Endothelial cell of umbilical vein (primary cell): ENCODE measurements around the gene TMEM125. TPM values are rescaled to one million over a fixed set of nuclear protein-coding genes. Genes with fewer than 3 reads are reported as not detected.

Experiments used
- BruUV-seq: library from RNA; stranded (reverse); fragments of 400-500 nt; replicated peaks from 2 replicates; lab custom pipeline; 2021; lab: Mats Ljungman, UMichigan
- CTCF ChIA-PET: fragments of 300-600, 350-600 bp; sonication (Branson Sonifier 250); formaldehyde crosslinking; loops from one replicate; lab custom pipeline; 2021; ENCODE audit warnings: antibody characterized with exemption, inconsistent platforms; lab: Charles Lee
- POLR2A ChIA-PET: fragments of 300-600, 350-600 bp; sonication (Branson Sonifier 250); formaldehyde crosslinking; loops from one replicate; lab custom pipeline; 2021; ENCODE audit warnings: antibody characterized with exemption, inconsistent platforms; lab: Charles Lee
- DNase-seq: peaks from one replicate; pipeline ENCODE4 v3.0.0-alpha.2; 2011; ENCODE audit warnings: low read depth, low spot score
- FAIRE-seq: peaks from 2 replicates; lab custom pipeline; 2011; peaks lifted over from hg19 to GRCh38; lab: Jason Lieb, UNC
- H2AFZ ChIP-seq: 2 replicates; pipeline ENCODE4 v1.6.0; 2012; ENCODE audit warnings: low read depth, low read length, control low read depth, inconsistent platforms
- H3K27ac ChIP-seq: 2 replicates; pipeline ENCODE4 v1.5.1; 2011; ENCODE audit warnings: low read depth, mild to moderate bottlenecking, control low read depth, low read length, moderate library complexity; ENCODE audit not compliant: insufficient read depth
- H3K27me3 ChIP-seq, 2 experiments: 2 replicates each; pipeline versions ENCODE4 v1.6.0 to v1.6.1; 2011; ENCODE audit warnings: low read length in 2 of 2, mixed read lengths in 1 of 2; ENCODE audit not compliant: control insufficient read depth in 2 of 2, insufficient read depth in 2 of 2
- H3K36me3 ChIP-seq, 2 experiments: 2 replicates in 1 of 2; 3 replicates in 1 of 2; pipeline ENCODE4 v1.5.1; 2011; ENCODE audit warnings: low read length in 2 of 2, mild to moderate bottlenecking in 1 of 2, moderate library complexity in 1 of 2; ENCODE audit not compliant: control insufficient read depth in 2 of 2, insufficient read depth in 2 of 2; ENCODE audit errors: extremely low read depth in 1 of 2
- H3K4me1 ChIP-seq: 3 replicates; pipeline ENCODE4 v1.5.1; 2011; ENCODE audit warnings: mild to moderate bottlenecking, low read length; ENCODE audit not compliant: control insufficient read depth, insufficient read depth; ENCODE audit errors: extremely low read depth
- H3K4me2 ChIP-seq: 2 replicates; pipeline ENCODE4 v1.6.1; 2011; ENCODE audit warnings: low read length, control low read depth, mixed read lengths; ENCODE audit not compliant: insufficient read depth
- H3K4me3 ChIP-seq, 3 experiments: fragments of 200-600 bp in 1 of 3; sonication (generic), shearing (Covaris generic) in 1 of 3; replicated peaks in 1 of 3; 2 replicates each; pipeline ENCODE4 v1.5.1; 2011 to 2016; ENCODE audit warnings: control low read depth in 3 of 3, low read length in 3 of 3, mild to moderate bottlenecking in 2 of 3, inconsistent platforms in 1 of 3, low read depth in 1 of 3, moderate library complexity in 1 of 3; ENCODE audit not compliant: insufficient read depth in 1 of 3
- H3K79me2 ChIP-seq: 2 replicates; pipeline ENCODE4 v1.6.0; 2012; ENCODE audit warnings: low read length, inconsistent platforms; ENCODE audit not compliant: control insufficient read depth, insufficient read depth
- H3K9ac ChIP-seq: replicated peaks from 2 replicates; pipeline ENCODE3; 2011; ENCODE audit warnings: low read length, control low read depth; ENCODE audit not compliant: insufficient read depth; ENCODE audit errors: extremely low read depth
- H3K9me1 ChIP-seq: replicated peaks from 3 replicates; pipeline ENCODE4 v1.6.0; 2011; ENCODE audit warnings: mild to moderate bottlenecking, low read length; ENCODE audit not compliant: control insufficient read depth, insufficient read depth; ENCODE audit errors: extremely low read depth
- H3K9me3 ChIP-seq: replicated peaks from 2 replicates; pipeline ENCODE4 v1.5.1; 2012; ENCODE audit warnings: low read length, inconsistent platforms; ENCODE audit not compliant: control insufficient read depth, insufficient read depth
- H4K20me1 ChIP-seq: replicated peaks from 2 replicates; pipeline ENCODE3; 2011; ENCODE audit warnings: mild to moderate bottlenecking, low read length; ENCODE audit not compliant: control insufficient read depth, insufficient read depth; ENCODE audit errors: extremely low read depth
- EZH2 ChIP-seq: IDR thresholded peaks from 2 replicates; pipeline ENCODE4 v1.6.1; 2012; ENCODE audit warnings: borderline replicate concordance, low read depth, mild to moderate bottlenecking, moderate library complexity, low read length, inconsistent platforms; ENCODE audit not compliant: severe bottlenecking
- FOS ChIP-seq: IDR thresholded peaks from 2 replicates; pipeline ENCODE4 v1.6.1; 2011; ENCODE audit warnings: mild to moderate bottlenecking, low read length, moderate library complexity, borderline replicate concordance; ENCODE audit not compliant: insufficient read depth
- GATA2 ChIP-seq: IDR thresholded peaks from 2 replicates; pipeline ENCODE4 v1.7.0; 2011; ENCODE audit warnings: low read depth, mild to moderate bottlenecking, moderate library complexity, mixed read lengths, low read length; ENCODE audit not compliant: insufficient read length, insufficient read depth
- JUN ChIP-seq: IDR thresholded peaks from 2 replicates; pipeline ENCODE4 v1.6.1; 2011; ENCODE audit warnings: borderline replicate concordance, low read depth; ENCODE audit not compliant: insufficient read length, insufficient read depth
- MYC ChIP-seq: IDR thresholded peaks from one replicate; pipeline ENCODE4 v1.6.1; 2011; ENCODE audit warnings: mild to moderate bottlenecking, low read depth, low read length
- POLR2A ChIP-seq: IDR thresholded peaks from 2 replicates; pipeline ENCODE4 v1.6.1; 2012; ENCODE audit warnings: low read depth, mild to moderate bottlenecking, control low read depth, low read length
- POLR2AphosphoS5 ChIP-seq: IDR thresholded peaks from 2 replicates; pipeline ENCODE4 v1.6.1; 2012; ENCODE audit warnings: low read depth, mild to moderate bottlenecking, control low read depth, low read length, moderate library complexity; ENCODE audit not compliant: insufficient read depth
- dilution Hi-C: fragments of 300-500 bp; cut with MboI; formaldehyde crosslinking; loops from one replicate; pipeline ENCODE4 v1.15.0; 2019; ENCODE audit warnings: low sequenced_read_pairs; ENCODE audit not compliant: extremely low pct_ligation_motif_present
- intact Hi-C: fragments of 100-400 bp; cut with micrococcal nuclease; formaldehyde crosslinking; loops from one replicate; pipeline ENCODE4 v1.10.0; 2022
- polyA plus RNA-seq, 4 experiments: library from polyadenylated mRNA; depleted of rRNA in 3 of 4; stranded (reverse) in 3 of 4; unstranded in 1 of 4; fragments of >200 nt; gene quantifications; 2 replicates each; pipeline versions ENCODE4 v1.2.1 to v1.2.3, GENCODE V29; 2011 to 2012; ENCODE audit warnings: missing spikeins in 1 of 4
- total RNA-seq: library from RNA; stranded (reverse); gene quantifications from 2 replicates; pipeline ENCODE4 v1.2.3, GENCODE V29; 2021
- TF ChIP-seq, protein P1 (sequence below), 2 donors: IDR thresholded peaks; 1 replicate in 1 of 2; 2 replicates in 1 of 2; pipeline ENCODE4 v1.5.1; 2011; ENCODE audit warnings: low read length in 2 of 2, mild to moderate bottlenecking in 2 of 2, moderate library complexity in 2 of 2, control low read depth in 1 of 2, inconsistent platforms in 1 of 2, low read depth in 1 of 2; ENCODE audit not compliant: insufficient read depth in 1 of 2; ENCODE audit errors: extremely low read depth in 1 of 2
- TF ChIP-seq, protein P2 (sequence below): IDR thresholded peaks from 2 replicates; pipeline ENCODE4 v1.6.1; 2011; ENCODE audit not compliant: insufficient read depth, insufficient read length

The TMEM125 gene
- total and polyA plus RNA-seq, 2 donors (not counting 3 experiments of a cell fraction or from before 2014, with no cell fraction given), result 0.17 TPM; not detected in 1

DNA sequence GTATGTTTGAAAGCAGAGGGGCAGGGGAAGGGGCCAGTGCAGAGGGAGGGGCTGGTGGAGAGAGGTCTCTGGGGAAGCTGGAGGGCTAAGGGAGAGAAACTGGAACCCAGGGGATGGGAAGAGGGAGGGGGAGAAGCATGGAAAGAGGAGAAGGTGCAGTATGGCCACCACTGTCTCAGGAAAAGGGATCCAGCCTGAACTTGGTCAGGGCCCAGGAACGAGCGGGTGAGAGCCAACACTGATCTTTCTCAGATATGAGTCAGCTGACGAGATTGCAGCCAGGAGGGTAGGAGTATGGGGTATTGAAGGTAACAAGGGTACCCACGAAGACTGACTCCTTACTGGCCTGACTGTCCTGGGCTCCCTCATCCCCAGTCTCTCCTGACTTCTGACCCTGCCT, 49.0 kb downstream of the TMEM125 start:
- H3K27ac ChIP-seq, result no peak overlapping the region
- TF ChIP-seq, protein P1, sequence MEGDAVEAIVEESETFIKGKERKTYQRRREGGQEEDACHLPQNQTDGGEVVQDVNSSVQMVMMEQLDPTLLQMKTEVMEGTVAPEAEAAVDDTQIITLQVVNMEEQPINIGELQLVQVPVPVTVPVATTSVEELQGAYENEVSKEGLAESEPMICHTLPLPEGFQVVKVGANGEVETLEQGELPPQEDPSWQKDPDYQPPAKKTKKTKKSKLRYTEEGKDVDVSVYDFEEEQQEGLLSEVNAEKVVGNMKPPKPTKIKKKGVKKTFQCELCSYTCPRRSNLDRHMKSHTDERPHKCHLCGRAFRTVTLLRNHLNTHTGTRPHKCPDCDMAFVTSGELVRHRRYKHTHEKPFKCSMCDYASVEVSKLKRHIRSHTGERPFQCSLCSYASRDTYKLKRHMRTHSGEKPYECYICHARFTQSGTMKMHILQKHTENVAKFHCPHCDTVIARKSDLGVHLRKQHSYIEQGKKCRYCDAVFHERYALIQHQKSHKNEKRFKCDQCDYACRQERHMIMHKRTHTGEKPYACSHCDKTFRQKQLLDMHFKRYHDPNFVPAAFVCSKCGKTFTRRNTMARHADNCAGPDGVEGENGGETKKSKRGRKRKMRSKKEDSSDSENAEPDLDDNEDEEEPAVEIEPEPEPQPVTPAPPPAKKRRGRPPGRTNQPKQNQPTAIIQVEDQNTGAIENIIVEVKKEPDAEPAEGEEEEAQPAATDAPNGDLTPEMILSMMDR (IDR thresholded peaks at IDR 0.05; ENCODE audit: extremely low read depth in 1 of 2, insufficient read depth in 1 of 2, low read depth in 1 of 2, low read length in 2 of 2), result no peak
- TF ChIP-seq POLR2A, result peak; percentile 20
- H3K79me2 ChIP-seq, result no peaks in the 10 kb centered on the region
- no peaks in the 10 kb centered on the region for H4K20me1 ChIP-seq
- no peak for FAIRE-seq
- no peaks in the 10 kb centered on the region for H3K27me3 ChIP-seq
- no peaks in the 10 kb centered on the region for H3K9me1 ChIP-seq
- no peak overlapping the region for H3K9ac ChIP-seq
- intact Hi-C loops, result no loop called here
- no peak overlapping the region for H3K4me2 ChIP-seq
- no peak overlapping the region for H2AFZ ChIP-seq
- CTCF ChIA-PET, result no interaction called here
- POLR2A ChIA-PET, result no interaction called here
- no peak for DNase-seq
- no peak overlapping the region for H3K4me3 ChIP-seq
- H3K36me3 ChIP-seq, result peaks cover 43 to 81% of the 10 kb centered on the region in 2 experiments
- H3K9me3 ChIP-seq, result no peaks in the 10 kb centered on the region
- BruUV-seq, result no TSS peak
- H3K4me1 ChIP-seq, result no peaks in the 10 kb centered on the region
- dilution Hi-C loops, result no loop called here

DNA sequence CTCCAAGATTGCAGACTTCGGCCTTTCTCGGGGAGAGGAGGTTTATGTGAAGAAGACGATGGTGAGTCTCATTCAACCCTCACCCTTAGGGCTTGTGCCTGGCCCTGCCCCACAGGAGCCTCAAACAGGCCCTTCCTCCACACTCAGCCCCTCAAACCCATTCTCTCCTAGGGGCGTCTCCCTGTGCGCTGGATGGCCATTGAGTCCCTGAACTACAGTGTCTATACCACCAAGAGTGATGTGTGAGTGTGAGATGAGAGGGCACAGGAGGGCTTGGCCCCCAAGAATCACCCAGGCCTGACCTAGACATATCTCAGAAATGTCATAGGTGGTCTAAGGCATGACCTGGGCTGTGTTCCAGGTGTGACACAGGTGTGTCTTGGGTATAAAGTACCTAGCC, 49.5 kb downstream of the TMEM125 start:
- H3K9me1 ChIP-seq, result no peaks in the 10 kb centered on the region
- H3K27ac ChIP-seq, result no peak overlapping the region
- ChIA-PET POLR2A (no interaction called here), CTCF (no interaction called here)
- no peak for DNase-seq
- no TSS peak for BruUV-seq
- no peaks in the 10 kb centered on the region for H3K4me1 ChIP-seq
- dilution Hi-C loops (no loop called here), intact Hi-C loops (no loop called here)
- no peak for TF ChIP-seq EZH2
- no peak for TF ChIP-seq POLR2AphosphoS5
- no peak for TF ChIP-seq MYC
- no peak for TF ChIP-seq FOS
- TF ChIP-seq JUN, result no peak
- TF ChIP-seq, protein P2, sequence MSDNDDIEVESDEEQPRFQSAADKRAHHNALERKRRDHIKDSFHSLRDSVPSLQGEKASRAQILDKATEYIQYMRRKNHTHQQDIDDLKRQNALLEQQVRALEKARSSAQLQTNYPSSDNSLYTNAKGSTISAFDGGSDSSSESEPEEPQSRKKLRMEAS, result no peak
- TF ChIP-seq, protein P1 (IDR thresholded peaks at IDR 0.05; ENCODE audit: extremely low read depth in 1 of 2, insufficient read depth in 1 of 2, low read depth in 1 of 2, low read length in 2 of 2), result no peak
- no peak for TF ChIP-seq POLR2A
- no peak for TF ChIP-seq GATA2
- no peak overlapping the region for H3K9ac ChIP-seq
- H3K9me3 ChIP-seq, result no peaks in the 10 kb centered on the region
- H3K27me3 ChIP-seq, result no peaks in the 10 kb centered on the region
- H3K36me3 ChIP-seq, result peaks cover 45 to 83% of the 10 kb centered on the region in 2 experiments
- no peak overlapping the region for H3K4me2 ChIP-seq
- FAIRE-seq, result no peak
- no peak overlapping the region for H2AFZ ChIP-seq
- no peaks in the 10 kb centered on the region for H3K79me2 ChIP-seq
- H4K20me1 ChIP-seq, result no peaks in the 10 kb centered on the region
- H3K4me3 ChIP-seq, result no peak overlapping the region
